Camera-type eye (tissue), 1 donor: Measurements from ENCODE around the gene ZNF682. TPM values are rescaled to one million over a fixed set of nuclear protein-coding genes. Genes with fewer than 3 reads are reported as not detected.

ENCODE experiments used
- total RNA-seq: library from RNA; depleted of rRNA; stranded (reverse); fragments of >200 nt; gene quantifications from one replicate; pipeline ENCODE4 v1.2.3, GENCODE V29; 2014

Gene ZNF682
- 10.9 TPM for total RNA-seq

DNA sequence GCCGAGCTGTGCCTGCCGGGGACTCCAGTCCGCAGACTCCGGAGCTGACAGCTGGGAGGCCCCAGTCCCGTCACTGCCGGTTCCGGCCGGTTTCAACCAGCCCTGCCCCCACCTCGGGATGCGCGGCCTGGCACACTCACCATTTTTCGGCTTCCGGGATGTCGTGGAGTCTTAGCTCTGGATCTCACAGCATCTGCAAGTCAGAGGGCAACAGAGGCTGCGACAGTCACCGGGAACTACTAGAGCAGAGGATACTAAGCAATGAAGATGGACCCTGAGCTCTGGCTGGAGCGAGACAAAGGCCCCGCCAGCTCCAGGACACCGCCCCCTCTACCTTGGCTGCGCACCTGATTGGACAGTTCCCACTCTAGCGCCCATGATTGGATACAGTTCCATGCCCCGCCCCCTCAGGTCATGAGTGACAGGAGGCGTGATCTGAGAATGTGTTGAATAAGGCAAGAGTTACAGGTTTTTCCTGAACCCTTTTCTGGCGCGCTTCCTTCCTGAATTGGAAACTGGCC, at the start of gene ZNF682:
Gene ZNF682 (minus strand): TSS at position 303 of the 521 bp plus-strand sequence. CDS start 160 bp downstream, at position 143.

GRCh38 chr19:20077791-20078463, 38.6 kb upstream of the ZNF682 start, which contains the start of gene ZNF90:
Gene ZNF90, plus strand, starts transcription at chr19:20078000. Its CDS starts 133 bp downstream, at chr19:20078133.

Other genes with a start within 250 kb of the ZNF682 start
- 65.3 TPM for gene ZNF506, start 217.8 kb downstream of the ZNF682 start, total RNA-seq
- gene ZNF253, start 173.6 kb downstream of the ZNF682 start, total RNA-seq: 56.9 TPM
- 27.5 TPM for gene ZNF93, start 138.6 kb downstream of the ZNF682 start, total RNA-seq
- 8.5 TPM for gene ZNF90, start 38.5 kb upstream of the ZNF682 start, total RNA-seq
- 13.9 TPM for gene ZNF486, start 127.7 kb upstream of the ZNF682 start, total RNA-seq